Cardiac muscle cell (in vitro differentiated cells and primary cell): ENCODE data around the gene LPCAT3. TPM values are rescaled to one million over a fixed set of nuclear protein-coding genes. Genes with fewer than 3 reads are reported as not detected.

Source experiments
- DNase-seq, 2 donors: peaks; one replicate each; pipeline versions ENCODE4 v3.0.0 to v3.0.0-alpha.2; 2010 to 2017; ENCODE audit warnings: low read depth in 1 of 2, low spot score in 1 of 2
- H3K27ac ChIP-seq: fragments of 200-600 bp; sonication (generic); 2 replicates; pipeline ENCODE4 v1.5.1; 2016
- H3K27me3 ChIP-seq: fragments of 200-600 bp; sonication (generic); 2 replicates; pipeline ENCODE4 v1.6.0; 2016; ENCODE audit warnings: control low read depth
- H3K36me3 ChIP-seq: fragments of 200-600 bp; sonication (generic); 2 replicates; pipeline ENCODE4 v1.5.1; 2016; ENCODE audit warnings: control low read depth
- H3K4me1 ChIP-seq: fragments of 200-600 bp; sonication (generic); 2 replicates; pipeline ENCODE4 v1.8.1; 2017; ENCODE audit warnings: low read depth, mild to moderate bottlenecking, mixed run types
- H3K4me3 ChIP-seq: fragments of 200-600 bp; sonication (generic); 2 replicates; pipeline ENCODE4 v1.5.1; 2016; ENCODE audit warnings: mild to moderate bottlenecking
- H3K9me3 ChIP-seq: fragments of 200-600 bp; sonication (generic); 2 replicates; pipeline ENCODE4 v1.5.1; 2017; ENCODE audit warnings: low read depth, mild to moderate bottlenecking, control low read depth
- polyA plus RNA-seq: library from polyadenylated mRNA; unstranded; fragments of >200 nt; fragmentation: Nextera tagmentation; extraction: Ambion mirVana; gene quantifications from 2 replicates; pipeline ENCODE4 v1.2.1, GENCODE V29; 2016
- total RNA-seq: library from RNA; depleted of rRNA; stranded (reverse); fragments of >200 nt; gene quantifications from 2 replicates; pipeline ENCODE4 v1.2.3, GENCODE V29; 2016
- TF ChIP-seq, protein P1 (sequence below): IDR thresholded peaks from 2 replicates; pipeline ENCODE4 v1.5.1; 2012; ENCODE audit warnings: low read depth, mild to moderate bottlenecking, low read length

Gene LPCAT3
- total and polyA plus RNA-seq, 2 experiments from 2014 or later, result 12.0 to 37.8 TPM

DNA sequence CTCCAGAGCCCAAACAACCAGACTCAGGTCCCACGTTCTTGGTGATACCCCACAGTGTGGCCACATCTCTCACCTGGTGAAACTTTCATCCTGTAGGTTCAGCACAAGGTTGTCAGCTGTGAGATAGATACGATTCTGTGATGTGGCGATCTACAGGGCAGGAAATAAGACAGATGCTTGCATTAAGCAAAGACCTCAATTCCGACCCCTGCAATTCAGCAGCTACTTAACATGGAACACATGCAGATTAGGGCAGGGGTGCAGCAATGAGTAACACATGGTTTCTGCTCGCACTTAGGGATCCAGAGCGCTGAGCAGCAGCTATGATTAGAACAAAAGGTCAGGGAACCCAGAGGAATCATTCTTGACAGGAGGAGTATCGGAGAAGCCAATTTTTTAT is 51.9 kb downstream of the LPCAT3 start:
- peaks cover 39% of the 10 kb centered on the region for H3K36me3 ChIP-seq
- no peak overlapping the region for H3K27ac ChIP-seq
- no peak overlapping the region for H3K4me3 ChIP-seq

GRCh38 chr12:6965714-6966113 is 52.6 kb downstream of the LPCAT3 start:
- Histone ChIP-seq H3K4me3 (no peak overlapping the region), H3K27me3 (no peaks in the 10 kb centered on the region), H3K4me1 (peaks cover 20% of the 10 kb centered on the region), H3K27ac (peak overlapping the region; percentile 10), H3K9me3 (no peaks in the 10 kb centered on the region), H3K36me3 (peaks cover 39% of the 10 kb centered on the region)
- TF ChIP-seq, protein P1, sequence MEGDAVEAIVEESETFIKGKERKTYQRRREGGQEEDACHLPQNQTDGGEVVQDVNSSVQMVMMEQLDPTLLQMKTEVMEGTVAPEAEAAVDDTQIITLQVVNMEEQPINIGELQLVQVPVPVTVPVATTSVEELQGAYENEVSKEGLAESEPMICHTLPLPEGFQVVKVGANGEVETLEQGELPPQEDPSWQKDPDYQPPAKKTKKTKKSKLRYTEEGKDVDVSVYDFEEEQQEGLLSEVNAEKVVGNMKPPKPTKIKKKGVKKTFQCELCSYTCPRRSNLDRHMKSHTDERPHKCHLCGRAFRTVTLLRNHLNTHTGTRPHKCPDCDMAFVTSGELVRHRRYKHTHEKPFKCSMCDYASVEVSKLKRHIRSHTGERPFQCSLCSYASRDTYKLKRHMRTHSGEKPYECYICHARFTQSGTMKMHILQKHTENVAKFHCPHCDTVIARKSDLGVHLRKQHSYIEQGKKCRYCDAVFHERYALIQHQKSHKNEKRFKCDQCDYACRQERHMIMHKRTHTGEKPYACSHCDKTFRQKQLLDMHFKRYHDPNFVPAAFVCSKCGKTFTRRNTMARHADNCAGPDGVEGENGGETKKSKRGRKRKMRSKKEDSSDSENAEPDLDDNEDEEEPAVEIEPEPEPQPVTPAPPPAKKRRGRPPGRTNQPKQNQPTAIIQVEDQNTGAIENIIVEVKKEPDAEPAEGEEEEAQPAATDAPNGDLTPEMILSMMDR, result no peak
- no peak for DNase-seq

More for the DNA sequence above, 51.9 kb downstream of the LPCAT3 start:
- DNase-seq, result no peak
- Histone ChIP-seq H3K4me1 (peaks cover 20% of the 10 kb centered on the region), H3K9me3 (no peaks in the 10 kb centered on the region), H3K27me3 (no peaks in the 10 kb centered on the region)
- TF ChIP-seq, protein P1, result no peak

GRCh38 chr12:6965026-6965661 is 53.1 kb downstream of the LPCAT3 start:
- peak overlapping the region; percentile 69 for H3K27ac ChIP-seq
- peak; percentile 88 to 93 for DNase-seq
- H3K27me3 ChIP-seq, result no peaks in the 10 kb centered on the region
- no peaks in the 10 kb centered on the region for H3K9me3 ChIP-seq
- H3K4me3 ChIP-seq, result no peak overlapping the region
- TF ChIP-seq, protein P1, result peak; percentile 86
- peaks cover 20% of the 10 kb centered on the region for H3K4me1 ChIP-seq
- peaks cover 39% of the 10 kb centered on the region for H3K36me3 ChIP-seq

DNA sequence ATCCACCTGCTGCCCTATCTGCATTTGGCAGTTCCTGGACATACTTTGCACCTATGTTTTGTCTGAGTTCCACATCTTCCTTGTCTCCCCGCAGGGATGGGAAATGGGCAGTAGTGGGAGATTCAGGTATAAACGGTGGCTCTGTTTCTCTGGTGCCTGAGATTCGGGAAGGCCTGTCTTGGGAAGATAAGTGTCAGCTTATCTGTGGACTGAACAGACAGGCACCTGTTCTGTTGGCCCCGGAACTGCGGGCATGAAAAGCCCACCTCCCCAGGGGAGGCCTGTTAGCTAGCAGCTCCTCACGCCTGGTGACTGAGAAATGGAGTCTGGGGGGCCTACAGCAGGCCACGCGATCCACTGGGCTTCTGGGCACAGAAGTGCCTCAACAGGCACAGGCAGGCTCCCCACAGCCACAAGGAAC is 53.7 kb downstream of the LPCAT3 start:
- TF ChIP-seq, protein P1, result no peak
- peak overlapping the region; percentile 69 for H3K27ac ChIP-seq
- no peak overlapping the region for H3K4me3 ChIP-seq
- peaks cover 39% of the 10 kb centered on the region for H3K36me3 ChIP-seq
- H3K4me1 ChIP-seq, result peaks cover 20% of the 10 kb centered on the region
- no peaks in the 10 kb centered on the region for H3K27me3 ChIP-seq
- H3K9me3 ChIP-seq, result no peaks in the 10 kb centered on the region
- no peak for DNase-seq

GRCh38 chr12:6963791-6964413 is 54.4 kb downstream of the LPCAT3 start:
- Histone ChIP-seq H3K27me3 (no peaks in the 10 kb centered on the region), H3K4me3 (no peak overlapping the region), H3K4me1 (peaks cover 13% of the 10 kb centered on the region), H3K27ac (peak overlapping the region; percentile 69), H3K36me3 (peaks cover 36% of the 10 kb centered on the region), H3K9me3 (no peaks in the 10 kb centered on the region)
- TF ChIP-seq, protein P1, result no peak
- DNase-seq, result no peak
